GM12872 (cell line): ENCODE results near the gene ACD.
A peak's percentile ranks its signal among the peaks of the same experiment; 100 is the strongest.

Experiments
- CTCF ChIP-seq: IDR thresholded peaks from 3 replicates; pipeline ENCODE4 v1.5.1; 2011; ENCODE audit warnings: low read depth, mild to moderate bottlenecking, low read length, moderate library complexity; ENCODE audit not compliant: insufficient read depth

The ACD gene

GRCh38 chr16:67667817-67668494 lies 7.9 kb upstream of the ACD start:
- peak; percentile 96 for TF ChIP-seq CTCF

GRCh38 chr16:67667453-67667816 lies 7.4 kb upstream of the ACD start:
- TF ChIP-seq CTCF: no peak

GRCh38 chr16:67666559-67667452 lies 6.7 kb upstream of the ACD start, which contains the start of the genes C16orf86 and ENKD1:
Gene C16orf86, plus strand, starts transcription at chr16:67666814. Its CDS starts 157 bp downstream, at chr16:67666971.
Gene ENKD1, minus strand, starts transcription at chr16:67666750. Its CDS starts 308 bp downstream, at chr16:67666442.
- TF ChIP-seq CTCF: no peak

- no peak for TF ChIP-seq CTCF
Observed at GRCh38 chr16:67666032-67666551, 6.0 kb upstream of the ACD start.

GRCh38 chr16:67665598-67665997 lies 5.5 kb upstream of the ACD start:
- TF ChIP-seq CTCF: no peak

GRCh38 chr16:67664871-67665270 lies 4.8 kb upstream of the ACD start:
- no peak for TF ChIP-seq CTCF

- no peak for TF ChIP-seq CTCF
Observed at GRCh38 chr16:67664258-67664657, 4.2 kb upstream of the ACD start.
